SK-N-SH (cell line): ENCODE data around the gene BRWD1. TPM values are rescaled to one million over a fixed set of nuclear protein-coding genes. Genes with fewer than 3 reads are reported as not detected.
A peak's percentile ranks its signal among the peaks of the same experiment; 100 is the strongest.

Source experiments
- CTCF ChIA-PET: fragments of 300-600, 350-600 bp; formaldehyde crosslinking; extraction: SDS; loops from one replicate; lab custom pipeline; 2021; lab: Yijun Ruan, JAX
- POLR2A ChIA-PET: fragments of 350-600 bp; sonication (Branson Sonifier 250); formaldehyde crosslinking; extraction: SDS; loops from one replicate; lab custom pipeline; 2020; ENCODE audit warnings: antibody characterized with exemption, inconsistent platforms; lab: Yijun Ruan, JAX
- DNase-seq: peaks from one replicate; pipeline ENCODE4 v3.0.0; 2012
- H2AFZ ChIP-seq: fragments of 200-600 bp; sonication (generic); 2 replicates; pipeline ENCODE4 v1.8.1; 2016; ENCODE audit warnings: antibody characterized with exemption, mild to moderate bottlenecking, low read depth
- H3F3A ChIP-seq: fragments of 200-600 bp; sonication (generic); replicated peaks from 2 replicates; pipeline ENCODE3; 2016; ENCODE audit warnings: antibody characterized with exemption, mild to moderate bottlenecking; ENCODE audit not compliant: insufficient read depth
- H3K27ac ChIP-seq, 2 experiments: fragments of 200-500 bp in 1 of 2; fragments of 200-600 bp in 1 of 2; sonication (Bioruptor generic) in 1 of 2; sonication (generic), shearing (Covaris generic) in 1 of 2; 2 replicates each; pipeline versions ENCODE4 v1.5.1 to v1.6.1; 2014 to 2016; ENCODE audit warnings: low read depth in 2 of 2, inconsistent platforms in 1 of 2, low read length in 1 of 2, mild to moderate bottlenecking in 1 of 2, mixed read lengths in 1 of 2
- H3K27me3 ChIP-seq: fragments of 200-600 bp; sonication (generic), shearing (Covaris generic); 2 replicates; pipeline ENCODE4 v1.6.1; 2016; ENCODE audit warnings: mixed run types; ENCODE audit not compliant: insufficient read depth
- H3K36me3 ChIP-seq, 2 experiments: fragments of 200-500 bp in 1 of 2; fragments of 200-600 bp in 1 of 2; sonication (Bioruptor generic) in 1 of 2; sonication (generic) in 1 of 2; replicated peaks in 1 of 2; 2 replicates each; pipeline versions ENCODE3 to v1.5.1; 2014 to 2016; ENCODE audit warnings: low read length in 1 of 2, mild to moderate bottlenecking in 1 of 2; ENCODE audit not compliant: insufficient read depth in 2 of 2, control insufficient read depth in 1 of 2
- H3K4me1 ChIP-seq, 2 experiments: fragments of 200-500 bp in 1 of 2; fragments of 200-600 bp in 1 of 2; sonication (Bioruptor generic) in 1 of 2; sonication (generic), shearing (Covaris generic) in 1 of 2; 2 replicates each; pipeline versions ENCODE4 v1.5.1 to v1.6.1; 2014 to 2016; ENCODE audit warnings: low read depth in 1 of 2, low read length in 1 of 2, mixed run types in 1 of 2; ENCODE audit not compliant: insufficient read depth in 2 of 2, control insufficient read depth in 1 of 2
- H3K4me2 ChIP-seq: fragments of 200-600 bp; sonication (generic), shearing (Covaris generic); 2 replicates; pipeline ENCODE4 v1.6.1; 2017; ENCODE audit warnings: mixed run types
- H3K4me3 ChIP-seq, 2 experiments: fragments of 200-500 bp in 1 of 2; fragments of 200-600 bp in 1 of 2; sonication (Bioruptor generic) in 1 of 2; sonication (generic), shearing (Covaris generic) in 1 of 2; 2 replicates each; pipeline versions ENCODE4 v1.5.1 to v1.8.1; 2014 to 2016; ENCODE audit warnings: low read depth in 2 of 2, inconsistent platforms in 1 of 2, low read length in 1 of 2, mild to moderate bottlenecking in 1 of 2, mixed read lengths in 1 of 2, moderate library complexity in 1 of 2
- H3K79me2 ChIP-seq: fragments of 200-600 bp; sonication (generic); 2 replicates; pipeline ENCODE4 v1.8.1; 2017; ENCODE audit warnings: mild to moderate bottlenecking; ENCODE audit not compliant: insufficient read depth
- H3K9ac ChIP-seq: fragments of 200-600 bp; sonication (generic); 2 replicates; pipeline ENCODE4 v1.6.1; 2017; ENCODE audit warnings: mixed run types
- H3K9me2 ChIP-seq: fragments of 200-600 bp; sonication (generic); 2 replicates; pipeline ENCODE4 v1.6.1; 2017; ENCODE audit warnings: mixed run types
- H3K9me3 ChIP-seq: fragments of 200-600 bp; sonication (generic); 2 replicates; pipeline ENCODE4 v1.6.1; 2017; ENCODE audit warnings: mixed run types, mild to moderate bottlenecking, moderate library complexity
- H4K20me1 ChIP-seq: fragments of 200-600 bp; sonication (generic); 2 replicates; pipeline ENCODE4 v1.6.1; 2017; ENCODE audit warnings: mild to moderate bottlenecking, mixed run types; ENCODE audit not compliant: insufficient read depth
- CTCF ChIP-seq: fragments of 200-600 bp; sonication (generic); IDR thresholded peaks from 2 replicates; pipeline ENCODE4 v1.6.1; 2017; ENCODE audit warnings: antibody characterized with exemption, mild to moderate bottlenecking, moderate library complexity
- EZH2phosphoT487 ChIP-seq: fragments of 200-600 bp; sonication (generic); IDR thresholded peaks from 2 replicates; pipeline ENCODE4 v1.6.1; 2017; ENCODE audit warnings: low read depth, mixed run types, mild to moderate bottlenecking, antibody characterized with exemption, moderate library complexity, borderline replicate concordance
- FOSL2 ChIP-seq: IDR thresholded peaks from 2 replicates; pipeline ENCODE4 v1.4.0; 2012; ENCODE audit warnings: low read depth, mild to moderate bottlenecking, moderate library complexity, borderline replicate concordance
- FOXJ3 ChIP-seq: sonication (generic); formaldehyde crosslinking; IDR thresholded peaks from 2 replicates; pipeline ENCODE4 v1.5.1; 2020; ENCODE audit warnings: mild to moderate bottlenecking, missing genetic modification reagents
- FOXM1 ChIP-seq: IDR thresholded peaks from 2 replicates; pipeline ENCODE4 v1.4.0; 2012; ENCODE audit warnings: low read depth, mild to moderate bottlenecking
- GABPA ChIP-seq: IDR thresholded peaks from 2 replicates; pipeline ENCODE4 v1.4.0; 2012; ENCODE audit warnings: low read depth, mild to moderate bottlenecking
- GATA2 ChIP-seq: sonication (generic); formaldehyde crosslinking; IDR thresholded peaks from 2 replicates; pipeline ENCODE4 v1.5.0; 2020; ENCODE audit warnings: mild to moderate bottlenecking, missing genetic modification reagents
- MXI1 ChIP-seq: IDR thresholded peaks from 2 replicates; pipeline ENCODE4 v1.6.1; 2012; ENCODE audit warnings: mild to moderate bottlenecking, low read depth, low read length, improper control_type of control experiment
- NFIC ChIP-seq: IDR thresholded peaks from 2 replicates; pipeline ENCODE4 v1.4.0; 2012; ENCODE audit warnings: borderline replicate concordance
- NRF1 ChIP-seq: IDR thresholded peaks from 2 replicates; pipeline ENCODE4 v1.6.1; 2012; ENCODE audit warnings: low read depth, mild to moderate bottlenecking, low read length
- RXRA ChIP-seq: IDR thresholded peaks from 2 replicates; pipeline ENCODE4 v1.4.0; 2012; ENCODE audit warnings: low read depth, mild to moderate bottlenecking, borderline replicate concordance
- TAF1 ChIP-seq: IDR thresholded peaks from 2 replicates; pipeline ENCODE4 v1.6.1; 2012; ENCODE audit warnings: low read depth, mild to moderate bottlenecking, low read length, moderate library complexity, borderline replicate concordance
- USF1 ChIP-seq: IDR thresholded peaks from 2 replicates; pipeline ENCODE4 v1.4.0; 2012; ENCODE audit warnings: low read depth, borderline replicate concordance
- WGBS: methylation state at CpG from one replicate; pipeline ENCODE4 v1.1.6; 2017; ENCODE audit warnings: low lambda C conversion rate; 5-methylcytosine and 5-hydroxymethylcytosine counted together
- polyA plus RNA-seq, 3 experiments: library from polyadenylated mRNA; depleted of rRNA; stranded (reverse); fragments of >200 nt; gene quantifications; 2 replicates each; pipeline ENCODE4 v1.2.3, GENCODE V29; 2012
- TF ChIP-seq, protein P1 (sequence below): IDR thresholded peaks from 2 replicates; pipeline ENCODE4 v1.4.0; 2012; ENCODE audit warnings: low read depth, borderline replicate concordance

The BRWD1 gene
- polyA plus RNA-seq, 1 of the 3 experiments (the other 2 are of a cell fraction): 7.9 TPM

DNA sequence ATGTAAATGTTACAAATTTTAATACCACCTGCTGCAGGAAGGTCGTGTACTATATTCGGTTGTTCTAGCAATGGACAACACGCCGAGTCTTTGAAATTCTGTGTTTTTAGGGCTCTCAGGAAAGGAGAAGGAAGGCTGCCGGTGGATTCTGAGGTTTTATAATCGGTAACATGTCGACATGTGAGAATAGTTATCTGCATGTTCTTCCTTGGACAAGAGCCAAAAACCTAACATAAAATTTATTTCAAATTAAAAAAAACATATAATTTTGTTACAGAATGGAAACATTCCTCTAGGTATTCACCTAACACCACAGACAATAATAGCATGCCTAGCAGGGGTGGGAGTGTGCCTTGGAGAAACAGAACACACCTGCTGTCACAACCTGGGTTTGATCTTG is 135.0 kb downstream of the BRWD1 start:
- H3K27me3 ChIP-seq: no peaks in the 10 kb centered on the region
- TF ChIP-seq FOSL2 (no peak), MXI1 (no peak), USF1 (no peak), NFIC (no peak), RXRA (no peak), EZH2phosphoT487 (no peak), CTCF (no peak), FOXM1 (no peak)
- TF ChIP-seq, all 33 proteins: peak for 0
- ChIA-PET POLR2A (no interaction called here), CTCF (interaction anchor here (0.6 to 5.8 kb wide), 2 partner anchors 40 to 150 kb away, joined by 3 to 28 read pairs; no protein-coding TSS in a partner anchor)
- no peaks in the 10 kb centered on the region; the same call in 1 of the 2 replicates for H4K20me1 ChIP-seq
- peaks cover 12% of the 10 kb centered on the region for H3F3A ChIP-seq
- H3K9me2 ChIP-seq: no peaks in the 10 kb centered on the region
- no peaks in the 10 kb centered on the region for H3K9me3 ChIP-seq
- H3K36me3 ChIP-seq: peaks cover 44 to 58% of the 10 kb centered on the region in 2 experiments
- peaks cover 40% of the 10 kb centered on the region for H3K79me2 ChIP-seq
- no peak overlapping the region for H3K27ac ChIP-seq
- H3K4me1 ChIP-seq: peaks cover 0 to 7% of the 10 kb centered on the region in 2 experiments; a peak in 3 of 4 replicates
- no peak overlapping the region for H3K9ac ChIP-seq
- H3K4me3 ChIP-seq: no peak overlapping the region
- no peak overlapping the region for H3K4me2 ChIP-seq
- no peak for DNase-seq
- H2AFZ ChIP-seq: no peak overlapping the region
- WGBS: 95% methylated on average over 7 of the region's 7 CpGs

- 30% methylated on average over 3 of the region's 3 CpGs for WGBS
- H3K4me1 ChIP-seq: no peaks in the 10 kb centered on the region; a peak in 2 of 4 replicates
- no peaks in the 10 kb centered on the region for H3K27me3 ChIP-seq
- peaks cover 23% of the 10 kb centered on the region for H3K79me2 ChIP-seq
- peak overlapping the region in 1 of 2 experiments; percentile 12; a peak in 2 of 4 replicates for H3K27ac ChIP-seq
- H3K36me3 ChIP-seq: peaks cover 53 to 64% of the 10 kb centered on the region in 2 experiments
- DNase-seq: no peak
- no peak overlapping the region for H3K4me3 ChIP-seq
- no peak overlapping the region for H3K9ac ChIP-seq
- no peaks in the 10 kb centered on the region for H3K9me2 ChIP-seq
- CTCF ChIA-PET: interaction anchor here (0.6 to 5.8 kb wide), 11 partner anchors 12 to 820 kb away, joined by 3 to 28 read pairs (median 3); no protein-coding TSS in a partner anchor
- H4K20me1 ChIP-seq: no peaks in the 10 kb centered on the region; the same call in 1 of the 2 replicates
- H3K9me3 ChIP-seq: no peaks in the 10 kb centered on the region
- POLR2A ChIA-PET: no interaction called here
- TF ChIP-seq FOXM1 (no peak), FOXJ3 (no peak), EZH2phosphoT487 (no peak), GABPA (no peak), GATA2 (CRISPR knock-in tag) (no peak), TAF1 (no peak), NRF1 (no peak), NFIC (no peak)
- TF ChIP-seq, protein P1, sequence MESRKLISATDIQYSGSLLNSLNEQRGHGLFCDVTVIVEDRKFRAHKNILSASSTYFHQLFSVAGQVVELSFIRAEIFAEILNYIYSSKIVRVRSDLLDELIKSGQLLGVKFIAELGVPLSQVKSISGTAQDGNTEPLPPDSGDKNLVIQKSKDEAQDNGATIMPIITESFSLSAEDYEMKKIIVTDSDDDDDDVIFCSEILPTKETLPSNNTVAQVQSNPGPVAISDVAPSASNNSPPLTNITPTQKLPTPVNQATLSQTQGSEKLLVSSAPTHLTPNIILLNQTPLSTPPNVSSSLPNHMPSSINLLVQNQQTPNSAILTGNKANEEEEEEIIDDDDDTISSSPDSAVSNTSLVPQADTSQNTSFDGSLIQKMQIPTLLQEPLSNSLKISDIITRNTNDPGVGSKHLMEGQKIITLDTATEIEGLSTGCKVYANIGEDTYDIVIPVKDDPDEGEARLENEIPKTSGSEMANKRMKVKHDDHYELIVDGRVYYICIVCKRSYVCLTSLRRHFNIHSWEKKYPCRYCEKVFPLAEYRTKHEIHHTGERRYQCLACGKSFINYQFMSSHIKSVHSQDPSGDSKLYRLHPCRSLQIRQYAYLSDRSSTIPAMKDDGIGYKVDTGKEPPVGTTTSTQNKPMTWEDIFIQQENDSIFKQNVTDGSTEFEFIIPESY: no peak
- H2AFZ ChIP-seq: no peak overlapping the region
- H3F3A ChIP-seq: peaks cover 12% of the 10 kb centered on the region
- H3K4me2 ChIP-seq: no peak overlapping the region
Observed at GRCh38 chr21:39176271-39176709, 137.1 kb downstream of the BRWD1 start.
